HepG2 (cell line): ENCODE results near the gene HSPA1B. TPM values are rescaled to one million over a fixed set of nuclear protein-coding genes. Genes with fewer than 3 reads are reported as not detected.
A peak's percentile ranks its signal among the peaks of the same experiment; 100 is the strongest.

Experiments
- ATAC-seq: fragments of 200-7000 bp; cut with Tn5 transposase; 3 replicates; pipeline ENCODE4 v1.9.1; 2020; ENCODE audit warnings: mild to moderate bottlenecking, moderate library complexity
- BruUV-seq: library from RNA; stranded (reverse); fragments of 400-500 nt; replicated peaks from 2 replicates; lab custom pipeline; 2021; lab: Mats Ljungman, UMichigan
- CTCF ChIA-PET: fragments of 300-600 bp; formaldehyde crosslinking; extraction: SDS; loops from one replicate; lab custom pipeline; 2021; ENCODE audit warnings: low total read pairs, inconsistent platforms, low intra/inter-chr PET ratio; lab: Yijun Ruan, JAX
- POLR2A ChIA-PET: fragments of 350-600 bp; sonication (Branson Sonifier 250); formaldehyde crosslinking; loops from one replicate; lab custom pipeline; 2020; ENCODE audit warnings: antibody characterized with exemption, inconsistent platforms; lab: Yijun Ruan, JAX
- DNase-seq: peaks from one replicate; pipeline ENCODE4 v3.0.0-alpha.2; 2015; ENCODE audit warnings: low spot score
- FAIRE-seq: peaks from 3 replicates; lab custom pipeline; 2011; peaks lifted over from hg19 to GRCh38; lab: Jason Lieb, UNC
- H2AFZ ChIP-seq: one replicate; pipeline ENCODE4 v1.6.1; 2011; ENCODE audit warnings: low read length, inconsistent platforms
- H3K27ac ChIP-seq: fragments of 300-600 bp; 3 replicates; pipeline ENCODE4 v1.8.0; 2011; ENCODE audit warnings: mixed run types, mild to moderate bottlenecking, mixed read lengths, low read length, inconsistent platforms; ENCODE audit not compliant: insufficient read depth; ENCODE audit errors: extremely low read length
- H3K27me3 ChIP-seq, 2 experiments: fragments of 200-600 bp in 1 of 2; 2 replicates in 1 of 2; 3 replicates in 1 of 2; pipeline versions ENCODE4 v1.6.0 to v1.8.0; 2011; ENCODE audit warnings: low read length in 2 of 2, mild to moderate bottlenecking in 2 of 2, moderate library complexity in 2 of 2, inconsistent platforms in 1 of 2; ENCODE audit not compliant: insufficient read depth in 2 of 2, control insufficient read depth in 1 of 2
- H3K36me3 ChIP-seq, 2 experiments: fragments of 200-600 bp in 1 of 2; replicated peaks in 1 of 2; 2 replicates in 1 of 2; 3 replicates in 1 of 2; pipeline versions ENCODE4 v1.5.1 to v1.8.0; 2011; ENCODE audit warnings: low read length in 2 of 2, inconsistent platforms in 1 of 2; ENCODE audit not compliant: insufficient read depth in 2 of 2, control insufficient read depth in 1 of 2
- H3K4me1 ChIP-seq: 2 replicates; pipeline ENCODE4 v1.5.1; 2012; ENCODE audit warnings: low read length, inconsistent platforms; ENCODE audit not compliant: insufficient read depth
- H3K4me2 ChIP-seq: 2 replicates; pipeline ENCODE4 v1.6.0; 2011; ENCODE audit warnings: low read depth, low read length, inconsistent platforms
- H3K4me3 ChIP-seq, 3 experiments: fragments of 200-600 bp in 1 of 3; sonication (generic), shearing (Covaris generic) in 1 of 3; replicated peaks in 1 of 3; 2 replicates each; pipeline ENCODE4 v1.5.1; 2011 to 2016; ENCODE audit warnings: low read length in 3 of 3, inconsistent platforms in 2 of 3, low read depth in 2 of 3, mild to moderate bottlenecking in 2 of 3, control low read depth in 1 of 3, mixed read lengths in 1 of 3; ENCODE audit not compliant: insufficient read depth in 1 of 3
- H3K79me2 ChIP-seq: one replicate; pipeline ENCODE4 v1.6.1; 2011; ENCODE audit warnings: low read length, inconsistent platforms; ENCODE audit not compliant: insufficient read depth
- H3K9ac ChIP-seq: 2 replicates; pipeline ENCODE4 v1.6.0; 2011; ENCODE audit warnings: mild to moderate bottlenecking, low read depth, low read length, inconsistent platforms; ENCODE audit not compliant: insufficient read depth
- H3K9me3 ChIP-seq: 2 replicates; pipeline ENCODE4 v1.5.1; 2012; ENCODE audit warnings: mild to moderate bottlenecking, low read length
- H4K20me1 ChIP-seq: 2 replicates; pipeline ENCODE4 v1.6.0; 2011; ENCODE audit warnings: inconsistent platforms, mild to moderate bottlenecking, low read length, moderate library complexity; ENCODE audit not compliant: insufficient read depth
- CEBPB ChIP-seq: IDR thresholded peaks from 2 replicates; pipeline ENCODE4 v1.6.1; 2011; ENCODE audit warnings: low read depth, low read length, improper control_type of control experiment, borderline replicate concordance
- CEBPG ChIP-seq: IDR thresholded peaks from 2 replicates; pipeline ENCODE4 v1.6.1; 2016
- FOSL2 ChIP-seq: sonication (generic); formaldehyde crosslinking; IDR thresholded peaks from 2 replicates; pipeline ENCODE4 v1.4.0; 2020; ENCODE audit warnings: missing genetic modification reagents
- HNF4A ChIP-seq: sonication (generic); formaldehyde crosslinking; IDR thresholded peaks from 2 replicates; pipeline ENCODE4 v1.4.0; 2020; ENCODE audit warnings: missing genetic modification reagents
- NONO ChIP-seq, 2 experiments: fragments of 450-650 bp in 1 of 2; sonication (generic) in 1 of 2; formaldehyde crosslinking in 1 of 2; IDR thresholded peaks in 1 of 2; conservative IDR thresholded peaks in 1 of 2; 2 replicates each; pipeline versions ENCODE4 v1.6.1 to v1.8.0; 2017 to 2022; ENCODE audit warnings: mild to moderate bottlenecking in 1 of 2, missing genetic modification reagents in 1 of 2, moderate library complexity in 1 of 2
- NR2F2 ChIP-seq: IDR thresholded peaks from 2 replicates; pipeline ENCODE4 v1.6.1; 2012; ENCODE audit warnings: low read depth, inconsistent platforms, borderline replicate concordance
- PAF1 ChIP-seq: IDR thresholded peaks from 2 replicates; pipeline ENCODE4 v1.6.1; 2016; ENCODE audit warnings: missing genetic modification reagents, missing compliant biosample characterization
- PAX8 ChIP-seq: sonication (generic); formaldehyde crosslinking; IDR thresholded peaks from 2 replicates; pipeline ENCODE4 v1.8.0; 2022; ENCODE audit warnings: mild to moderate bottlenecking, missing genetic modification reagents, borderline replicate concordance
- PHF21A ChIP-seq: sonication (generic); formaldehyde crosslinking; IDR thresholded peaks from 2 replicates; pipeline ENCODE4 v1.5.0; 2020; ENCODE audit warnings: mild to moderate bottlenecking, missing genetic modification reagents
- ZNF121 ChIP-seq: sonication (generic); formaldehyde crosslinking; IDR thresholded peaks from 2 replicates; pipeline ENCODE4 v1.5.0; 2020; ENCODE audit warnings: mild to moderate bottlenecking, missing genetic modification reagents
- ZNF20 ChIP-seq: sonication (generic); formaldehyde crosslinking; IDR thresholded peaks from 2 replicates; pipeline ENCODE4 v1.4.0; 2020; ENCODE audit warnings: mild to moderate bottlenecking, moderate library complexity, missing genetic modification reagents
- ZNF350 ChIP-seq: sonication (generic); formaldehyde crosslinking; IDR thresholded peaks from 2 replicates; pipeline ENCODE4 v1.4.0; 2020; ENCODE audit warnings: mild to moderate bottlenecking, low read depth, missing genetic modification reagents, borderline replicate concordance
- ZNF567 ChIP-seq: sonication (generic); formaldehyde crosslinking; IDR thresholded peaks from 2 replicates; pipeline ENCODE4 v1.8.1; 2023; ENCODE audit warnings: mild to moderate bottlenecking, missing genetic modification reagents, borderline replicate concordance
- ZNF772 ChIP-seq: sonication (generic); formaldehyde crosslinking; IDR thresholded peaks from 2 replicates; pipeline ENCODE4 v1.5.0; 2020; ENCODE audit warnings: mild to moderate bottlenecking, missing genetic modification reagents
- ZNF788 ChIP-seq: sonication (generic); formaldehyde crosslinking; IDR thresholded peaks from 2 replicates; pipeline ENCODE4 v1.5.0; 2020; ENCODE audit warnings: mild to moderate bottlenecking, missing genetic modification reagents, borderline replicate concordance
- WGBS: methylation state at CpG from one replicate; pipeline ENCODE4 v1.1.6; 2017; ENCODE audit warnings: low lambda C conversion rate; 5-methylcytosine and 5-hydroxymethylcytosine counted together
- in situ Hi-C: cut with HindIII; loops from 2 replicates; pipeline ENCODE4 v1.10.0; 2017; ENCODE audit warnings: low pct_unique_long_range_greater_than_20kb; ENCODE audit not compliant: extremely low pct_ligation_motif_present
- intact Hi-C: fragments of 100-400 bp; cut with micrococcal nuclease; formaldehyde crosslinking; loops from one replicate; pipeline ENCODE4 v1.10.0; 2022; ENCODE audit not compliant: unreplicated experiment
- polyA plus RNA-seq, 8 experiments: library from polyadenylated mRNA; depleted of rRNA in 3 of 8; stranded (reverse) in 7 of 8; unstranded in 1 of 8; fragments of >200 nt; fragmentation: Illumina TruSeq in 4 of 8; extraction: Trizol in 4 of 8; gene quantifications; 2 replicates each; pipeline versions ENCODE4 v1.2.1 to v1.2.3, GENCODE V29; 2011 to 2016; ENCODE audit warnings: low read depth in 4 of 8, missing spikeins in 1 of 8, mixed read lengths in 1 of 8; ENCODE audit not compliant: insufficient read depth in 1 of 8
- total RNA-seq, 5 experiments: library from RNA; depleted of rRNA; stranded (reverse); fragments of >200 nt; fragmentation: Illumina TruSeq; extraction: Trizol; gene quantifications; 2 replicates each; pipeline ENCODE4 v1.2.3, GENCODE V29; 2016; ENCODE audit warnings: low read depth in 1 of 5
- TF ChIP-seq, protein P1 (sequence below): sonication (generic); formaldehyde crosslinking; IDR thresholded peaks from 2 replicates; pipeline ENCODE4 v1.8.0; 2022; ENCODE audit warnings: mild to moderate bottlenecking, missing genetic modification reagents; ENCODE audit not compliant: insufficient replicate concordance
- TF ChIP-seq, protein P2 (sequence below): sonication (generic); formaldehyde crosslinking; IDR thresholded peaks from 2 replicates; pipeline ENCODE4 v1.5.1; 2020; ENCODE audit warnings: mild to moderate bottlenecking, missing genetic modification reagents, moderate library complexity
- TF ChIP-seq, protein P3 (sequence below): sonication (generic); formaldehyde crosslinking; IDR thresholded peaks from 2 replicates; pipeline ENCODE4 v1.4.0; 2020; ENCODE audit warnings: mild to moderate bottlenecking, low read depth, missing genetic modification reagents

The HSPA1B gene
- total and polyA plus RNA-seq, 2 of the 13 experiments (the other 11 are each of a cell fraction or from before 2014, with no cell fraction given): 26.0 to 186 TPM

DNA sequence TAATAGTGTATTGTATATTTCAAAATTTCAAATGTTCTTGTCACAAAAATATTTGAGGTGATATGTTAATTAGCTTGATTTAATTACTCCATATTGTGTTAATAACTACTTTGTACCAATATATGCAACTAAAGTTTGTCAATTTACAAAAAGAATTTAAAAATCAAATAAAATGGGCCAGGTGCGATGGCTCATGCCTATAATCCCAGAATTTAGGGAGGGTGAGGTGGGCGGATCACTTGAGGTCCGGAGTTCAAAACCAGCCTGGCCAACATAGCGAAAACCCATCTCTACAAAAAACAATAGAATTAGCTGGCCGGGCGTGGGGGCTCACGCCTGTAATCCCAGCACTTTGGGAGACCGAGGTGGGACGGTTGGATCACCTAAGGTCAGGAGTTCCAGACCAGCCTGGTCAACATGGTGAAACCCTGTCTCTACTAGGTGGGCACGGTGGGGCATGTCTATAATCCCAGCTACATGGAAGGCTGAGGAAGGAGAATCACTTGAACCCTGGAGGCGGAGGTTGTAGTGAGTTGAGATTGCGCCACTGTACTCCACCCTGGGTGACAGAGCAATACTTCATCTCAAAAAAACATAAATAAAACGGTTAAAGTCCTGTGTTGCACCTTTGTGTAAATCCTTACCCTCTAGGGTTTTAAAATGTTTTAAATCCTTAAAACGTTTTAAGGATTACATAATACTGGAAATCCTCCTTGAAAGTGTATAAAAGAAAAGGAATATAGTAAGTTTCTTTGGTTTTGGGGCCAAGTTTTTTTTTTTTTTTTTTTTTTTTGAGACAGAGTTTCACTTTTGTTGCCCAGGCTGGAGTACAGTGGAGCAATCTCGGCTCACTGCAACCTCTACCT, 4.0 kb downstream of the HSPA1B start:
- BruUV-seq: no TSS peak
- no peaks in the 10 kb centered on the region for H3K9me3 ChIP-seq
- WGBS: 81% methylated on average over 15 of the region's 15 CpGs
- H3K4me1 ChIP-seq: peaks cover 32% of the 10 kb centered on the region
- CTCF ChIA-PET: interaction anchor here (1.2 to 2.2 kb wide), 3 partner anchors 32 to 59 kb away, joined by 3 to 16 read pairs (median 10); no protein-coding TSS in a partner anchor
- peaks cover 12% of the 10 kb centered on the region for H4K20me1 ChIP-seq
- H3K36me3 ChIP-seq: peaks cover 0 to 5% of the 10 kb centered on the region in 2 experiments; a peak in 1 of 5 replicates
- peaks cover 53% of the 10 kb centered on the region for H3K79me2 ChIP-seq
- DNase-seq (no peak), FAIRE-seq (no peak), ATAC-seq (no peak)
- peaks cover 0 to 2% of the 10 kb centered on the region in 2 experiments; a peak in 1 of 5 replicates for H3K27me3 ChIP-seq
- peak overlapping the region; percentile 81 for H3K9ac ChIP-seq
- H3K27ac ChIP-seq: peak overlapping the region; percentile 23
- in situ Hi-C loops: loop anchor here (5.0 kb wide), 1 partner anchor 59 kb away; no protein-coding TSS in a partner anchor
- POLR2A ChIA-PET: interaction anchor here (1.0 to 15.7 kb wide), 18 partner anchors 9 to 114 kb away, joined by 3 to 264 read pairs (median 7); partner anchors contain the start of genes CFB, HSPA1A, HSPA1L and LSM2
- H2AFZ ChIP-seq: no peak overlapping the region
- H3K4me3 ChIP-seq: peak overlapping the region in 2 of 3 experiments; percentile 80 to 99; a peak in 5 of 6 replicates
- intact Hi-C loops: loop anchor here (5.0 to 10.0 kb wide), 3 partner anchors 66 to 164 kb away; partner anchors contain the start of genes CSNK2B, EHMT2, LY6G5B and NELFE
- H3K4me2 ChIP-seq: peak overlapping the region; percentile 94
- peak; percentile 11; the same call in 1 of the 2 replicates for TF ChIP-seq HNF4A (CRISPR knock-in tag)
- no peak for TF ChIP-seq PAX8 (CRISPR knock-in tag)
- TF ChIP-seq NR2F2: 0 out of 2 replicates have a peak, but pooled peaks have one; percentile 22
- TF ChIP-seq ZNF20: no peak
- TF ChIP-seq PAF1 (CRISPR knock-in tag): no peak
- no peak for TF ChIP-seq ZNF350
- TF ChIP-seq CEBPB: peak; percentile 45
- peak; percentile 34; the same call in 1 of the 2 replicates for TF ChIP-seq ZNF788 (CRISPR knock-in tag)
- TF ChIP-seq CEBPG: 0 out of 2 replicates have a peak, but pooled peaks have one; percentile 26
- TF ChIP-seq ZNF121: peak; percentile 31; the same call in 1 of the 2 replicates
- peak; percentile 33; the same call in 1 of the 2 replicates for TF ChIP-seq PHF21A (CRISPR knock-in tag)
- 0 out of 2 replicates have a peak, but pooled peaks have one; percentile 50 for TF ChIP-seq ZNF567 (CRISPR knock-in tag)
- TF ChIP-seq, protein P1, sequence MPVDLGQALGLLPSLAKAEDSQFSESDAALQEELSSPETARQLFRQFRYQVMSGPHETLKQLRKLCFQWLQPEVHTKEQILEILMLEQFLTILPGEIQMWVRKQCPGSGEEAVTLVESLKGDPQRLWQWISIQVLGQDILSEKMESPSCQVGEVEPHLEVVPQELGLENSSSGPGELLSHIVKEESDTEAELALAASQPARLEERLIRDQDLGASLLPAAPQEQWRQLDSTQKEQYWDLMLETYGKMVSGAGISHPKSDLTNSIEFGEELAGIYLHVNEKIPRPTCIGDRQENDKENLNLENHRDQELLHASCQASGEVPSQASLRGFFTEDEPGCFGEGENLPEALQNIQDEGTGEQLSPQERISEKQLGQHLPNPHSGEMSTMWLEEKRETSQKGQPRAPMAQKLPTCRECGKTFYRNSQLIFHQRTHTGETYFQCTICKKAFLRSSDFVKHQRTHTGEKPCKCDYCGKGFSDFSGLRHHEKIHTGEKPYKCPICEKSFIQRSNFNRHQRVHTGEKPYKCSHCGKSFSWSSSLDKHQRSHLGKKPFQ: no peak
- TF ChIP-seq FOSL2 (CRISPR knock-in tag): 0 out of 2 replicates have a peak, but pooled peaks have one; percentile 4
- TF ChIP-seq ZNF772 (CRISPR knock-in tag): no peak
- TF ChIP-seq, protein P2, sequence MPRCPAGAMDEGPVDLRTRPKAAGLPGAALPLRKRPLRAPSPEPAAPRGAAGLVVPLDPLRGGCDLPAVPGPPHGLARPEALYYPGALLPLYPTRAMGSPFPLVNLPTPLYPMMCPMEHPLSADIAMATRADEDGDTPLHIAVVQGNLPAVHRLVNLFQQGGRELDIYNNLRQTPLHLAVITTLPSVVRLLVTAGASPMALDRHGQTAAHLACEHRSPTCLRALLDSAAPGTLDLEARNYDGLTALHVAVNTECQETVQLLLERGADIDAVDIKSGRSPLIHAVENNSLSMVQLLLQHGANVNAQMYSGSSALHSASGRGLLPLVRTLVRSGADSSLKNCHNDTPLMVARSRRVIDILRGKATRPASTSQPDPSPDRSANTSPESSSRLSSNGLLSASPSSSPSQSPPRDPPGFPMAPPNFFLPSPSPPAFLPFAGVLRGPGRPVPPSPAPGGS (CRISPR knock-in tag): no peak
- TF ChIP-seq, protein P3, sequence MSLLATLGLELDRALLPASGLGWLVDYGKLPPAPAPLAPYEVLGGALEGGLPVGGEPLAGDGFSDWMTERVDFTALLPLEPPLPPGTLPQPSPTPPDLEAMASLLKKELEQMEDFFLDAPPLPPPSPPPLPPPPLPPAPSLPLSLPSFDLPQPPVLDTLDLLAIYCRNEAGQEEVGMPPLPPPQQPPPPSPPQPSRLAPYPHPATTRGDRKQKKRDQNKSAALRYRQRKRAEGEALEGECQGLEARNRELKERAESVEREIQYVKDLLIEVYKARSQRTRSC (CRISPR knock-in tag): no peak
- TF ChIP-seq NONO (IDR thresholded peaks at IDR 0.05): no peak
- no peak for TF ChIP-seq NONO (CRISPR knock-in tag; conservative IDR thresholded peaks at IDR 0.05)
